Right atrium auricular region (tissue), 2 donors: ENCODE measurements around the gene PHLDA2. TPM values are rescaled to one million over a fixed set of nuclear protein-coding genes. Genes with fewer than 3 reads are reported as not detected.
"Not testable (repeated sequence)": the region's sequence is repeated elsewhere in the genome, so short reads cannot be mapped to it uniquely, and the experiment has no call there.

Source experiments
- DNase-seq: peaks from one replicate; pipeline ENCODE4 v3.0.0-alpha.2; 2019; ENCODE audit warnings: low spot score
- H3K27ac ChIP-seq, 2 donors: fragments of 200-600 bp; sonication (generic); 1 replicate in 1 of 2; 2 replicates in 1 of 2; pipeline ENCODE4 v1.5.1; 2016 to 2019
- H3K27me3 ChIP-seq, 2 donors: fragments of 200-600 bp; sonication (generic); one replicate each; pipeline versions ENCODE4 v1.5.1 to v1.6.0; 2017 to 2019
- H3K36me3 ChIP-seq: fragments of 200-600 bp; sonication (generic); one replicate; pipeline ENCODE4 v1.5.1; 2016
- H3K4me1 ChIP-seq, 2 donors: fragments of 200-600 bp; sonication (generic); one replicate each; pipeline versions ENCODE4 v1.5.1 to v1.6.0; 2017 to 2019
- H3K4me3 ChIP-seq, 2 donors: fragments of 200-600 bp; sonication (generic); 1 replicate in 1 of 2; 2 replicates in 1 of 2; pipeline ENCODE4 v1.5.1; 2017 to 2019; ENCODE audit warnings: mild to moderate bottlenecking in 1 of 2, moderate library complexity in 1 of 2
- H3K9me3 ChIP-seq, 2 donors: fragments of 200-600 bp; sonication (generic); one replicate each; pipeline ENCODE4 v1.5.1; 2019
- total RNA-seq, 2 donors: library from RNA; depleted of rRNA; stranded (reverse); fragments of >200 nt; gene quantifications; one replicate each; pipeline ENCODE4 v1.1.0, GENCODE V29; 2016
- TF ChIP-seq, protein P1 (sequence below), 2 donors: fragments of 200-600 bp; sonication (generic); IDR thresholded peaks; one replicate each; pipeline ENCODE4 v1.5.1; 2019; ENCODE audit warnings: antibody characterized with exemption in 2 of 2

Gene PHLDA2
- total RNA-seq, 2 donors from 2014 or later, result 1.8 to 2.6 TPM

DNA sequence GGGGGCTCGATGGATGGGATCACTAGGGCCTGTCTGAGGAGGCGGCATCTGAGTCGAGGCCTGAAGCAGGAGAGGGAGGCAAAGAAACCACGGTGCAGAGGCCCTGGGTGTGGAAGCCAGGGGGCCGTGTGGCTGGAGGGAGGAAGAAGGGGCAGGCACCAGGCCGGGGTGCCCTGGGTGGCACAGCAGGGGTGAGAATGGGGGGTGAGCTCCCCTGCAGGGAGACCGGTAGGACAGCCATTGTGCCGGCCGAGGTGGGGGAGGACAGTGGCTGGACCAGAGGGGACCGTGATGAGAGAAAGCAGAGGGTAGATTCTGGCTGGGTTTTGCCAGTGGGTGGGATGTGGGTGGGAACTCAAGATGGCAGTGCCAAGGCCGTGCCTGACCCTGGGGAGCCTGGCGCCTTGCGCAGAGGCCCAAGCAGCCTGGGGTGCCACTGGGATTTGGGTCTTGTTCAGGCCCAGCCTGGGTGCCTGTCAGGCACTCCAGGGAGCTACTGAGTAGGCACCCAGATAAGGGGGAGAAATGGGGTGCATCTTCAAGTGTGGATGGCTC is 18.7 kb downstream of the PHLDA2 start:
- Histone ChIP-seq H3K27ac (no peak overlapping the region), H3K4me1 (peaks cover 0 to 47% of the 10 kb centered on the region in 2 donors), H3K9me3 (no peaks in the 10 kb centered on the region), H3K27me3 (no peaks in the 10 kb centered on the region), H3K36me3 (no peaks in the 10 kb centered on the region), H3K4me3 (no peak overlapping the region)
- TF ChIP-seq, protein P1, sequence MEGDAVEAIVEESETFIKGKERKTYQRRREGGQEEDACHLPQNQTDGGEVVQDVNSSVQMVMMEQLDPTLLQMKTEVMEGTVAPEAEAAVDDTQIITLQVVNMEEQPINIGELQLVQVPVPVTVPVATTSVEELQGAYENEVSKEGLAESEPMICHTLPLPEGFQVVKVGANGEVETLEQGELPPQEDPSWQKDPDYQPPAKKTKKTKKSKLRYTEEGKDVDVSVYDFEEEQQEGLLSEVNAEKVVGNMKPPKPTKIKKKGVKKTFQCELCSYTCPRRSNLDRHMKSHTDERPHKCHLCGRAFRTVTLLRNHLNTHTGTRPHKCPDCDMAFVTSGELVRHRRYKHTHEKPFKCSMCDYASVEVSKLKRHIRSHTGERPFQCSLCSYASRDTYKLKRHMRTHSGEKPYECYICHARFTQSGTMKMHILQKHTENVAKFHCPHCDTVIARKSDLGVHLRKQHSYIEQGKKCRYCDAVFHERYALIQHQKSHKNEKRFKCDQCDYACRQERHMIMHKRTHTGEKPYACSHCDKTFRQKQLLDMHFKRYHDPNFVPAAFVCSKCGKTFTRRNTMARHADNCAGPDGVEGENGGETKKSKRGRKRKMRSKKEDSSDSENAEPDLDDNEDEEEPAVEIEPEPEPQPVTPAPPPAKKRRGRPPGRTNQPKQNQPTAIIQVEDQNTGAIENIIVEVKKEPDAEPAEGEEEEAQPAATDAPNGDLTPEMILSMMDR (IDR thresholded peaks at IDR 0.05), result no peak
- no peak for DNase-seq

DNA sequence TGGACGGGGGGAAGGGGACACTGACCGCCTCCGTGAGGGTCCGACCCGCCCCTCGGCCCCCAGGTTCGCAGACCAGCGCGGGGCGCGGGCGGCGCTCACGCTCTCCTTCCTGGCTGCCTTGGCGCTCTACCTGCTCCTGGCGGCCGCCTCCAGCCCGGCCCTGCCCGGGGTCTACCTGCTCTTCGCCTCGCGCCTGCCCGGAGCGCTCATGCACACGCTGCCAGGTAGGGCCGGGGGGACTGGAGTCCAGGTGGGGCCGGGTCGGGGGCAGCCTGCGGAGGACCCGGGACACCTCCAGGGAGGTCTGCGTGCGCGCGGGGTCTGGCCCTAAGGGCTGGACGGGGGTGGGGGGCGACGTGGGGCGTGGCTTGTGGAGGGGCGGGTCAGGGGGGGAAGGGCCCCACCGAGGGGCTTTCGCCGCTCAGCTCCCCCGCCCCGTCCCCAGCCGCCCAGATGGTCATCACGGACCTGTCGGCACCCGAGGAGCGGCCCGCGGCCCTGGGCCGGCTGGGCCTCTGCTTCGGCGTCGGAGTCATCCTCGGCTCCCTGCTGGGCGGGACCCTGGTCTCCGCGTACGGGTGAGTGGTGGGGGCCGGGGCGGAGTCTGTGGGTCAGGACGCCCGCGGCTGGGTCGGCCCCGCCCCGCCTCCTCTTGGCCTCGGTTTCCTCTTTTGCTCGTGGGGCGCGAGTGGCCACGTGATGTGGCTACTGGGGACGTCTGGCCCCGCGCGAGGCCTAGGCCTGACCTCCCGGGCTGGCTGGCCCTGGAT is 19.9 kb downstream of the PHLDA2 start:
- no peak for DNase-seq
- TF ChIP-seq, protein P1 (IDR thresholded peaks at IDR 0.05), result no peak
- no peak overlapping the region for H3K27ac ChIP-seq
- H3K9me3 ChIP-seq, result no peaks in the 10 kb centered on the region
- H3K4me1 ChIP-seq, result peaks cover 0 to 37% of the 10 kb centered on the region in 2 donors
- no peaks in the 10 kb centered on the region for H3K27me3 ChIP-seq
- H3K4me3 ChIP-seq, result no peak overlapping the region
- H3K36me3 ChIP-seq, result no peaks in the 10 kb centered on the region

DNA sequence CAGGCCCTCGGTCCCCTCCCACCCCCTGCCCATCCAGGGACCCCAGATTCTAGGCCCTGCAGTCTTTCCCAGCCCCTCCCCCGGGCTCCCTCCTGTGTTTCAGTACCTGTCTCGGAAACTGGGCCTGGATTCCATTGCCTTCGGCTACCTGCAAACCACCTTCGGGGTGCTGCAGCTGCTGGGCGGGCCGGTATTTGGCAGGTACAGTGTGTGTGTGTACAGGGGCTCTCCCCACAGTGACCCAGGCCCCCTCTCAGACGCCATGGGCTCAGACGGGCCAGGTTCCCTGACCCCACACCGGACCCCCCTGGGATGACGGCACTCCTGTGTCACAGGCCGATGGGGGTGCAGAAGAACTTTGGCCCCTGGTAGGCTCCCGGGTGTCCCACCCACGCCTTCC is 21.1 kb downstream of the PHLDA2 start:
- H3K27me3 ChIP-seq, result no peaks in the 10 kb centered on the region
- H3K4me3 ChIP-seq, result no peak overlapping the region
- no peak overlapping the region for H3K27ac ChIP-seq
- no peak for DNase-seq
- no peaks in the 10 kb centered on the region for H3K36me3 ChIP-seq
- TF ChIP-seq, protein P1 (IDR thresholded peaks at IDR 0.05), result no peak
- H3K9me3 ChIP-seq, result no peaks in the 10 kb centered on the region
- H3K4me1 ChIP-seq, result peaks cover 0 to 39% of the 10 kb centered on the region in 2 donors

DNA sequence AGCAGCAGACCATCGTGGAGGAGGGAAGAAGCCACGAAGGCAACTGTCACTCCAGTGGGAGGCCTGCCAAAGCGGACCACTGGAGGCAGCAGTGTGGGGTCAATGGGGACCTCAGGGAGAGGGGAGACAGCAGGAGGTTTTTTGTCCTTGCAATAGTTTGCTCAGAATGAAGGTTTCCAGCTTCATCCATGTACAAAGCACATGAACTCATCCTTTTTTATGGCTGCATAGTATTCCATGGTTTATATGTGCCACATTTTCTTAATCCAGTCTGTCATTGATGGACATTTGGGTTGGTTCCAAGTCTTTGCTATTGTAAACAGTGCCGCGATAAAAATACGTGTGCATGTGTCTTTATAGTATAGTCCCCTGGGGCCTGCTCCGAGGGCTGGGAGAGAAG is 23.9 kb downstream of the PHLDA2 start:
- not testable (repeated sequence) for DNase-seq, H3K4me3 ChIP-seq, H3K9me3 ChIP-seq, H3K27ac ChIP-seq, H3K27me3 ChIP-seq, H3K36me3 ChIP-seq
- peaks cover 0 to 44% of the 10 kb centered on the region in 2 donors for H3K4me1 ChIP-seq

DNA sequence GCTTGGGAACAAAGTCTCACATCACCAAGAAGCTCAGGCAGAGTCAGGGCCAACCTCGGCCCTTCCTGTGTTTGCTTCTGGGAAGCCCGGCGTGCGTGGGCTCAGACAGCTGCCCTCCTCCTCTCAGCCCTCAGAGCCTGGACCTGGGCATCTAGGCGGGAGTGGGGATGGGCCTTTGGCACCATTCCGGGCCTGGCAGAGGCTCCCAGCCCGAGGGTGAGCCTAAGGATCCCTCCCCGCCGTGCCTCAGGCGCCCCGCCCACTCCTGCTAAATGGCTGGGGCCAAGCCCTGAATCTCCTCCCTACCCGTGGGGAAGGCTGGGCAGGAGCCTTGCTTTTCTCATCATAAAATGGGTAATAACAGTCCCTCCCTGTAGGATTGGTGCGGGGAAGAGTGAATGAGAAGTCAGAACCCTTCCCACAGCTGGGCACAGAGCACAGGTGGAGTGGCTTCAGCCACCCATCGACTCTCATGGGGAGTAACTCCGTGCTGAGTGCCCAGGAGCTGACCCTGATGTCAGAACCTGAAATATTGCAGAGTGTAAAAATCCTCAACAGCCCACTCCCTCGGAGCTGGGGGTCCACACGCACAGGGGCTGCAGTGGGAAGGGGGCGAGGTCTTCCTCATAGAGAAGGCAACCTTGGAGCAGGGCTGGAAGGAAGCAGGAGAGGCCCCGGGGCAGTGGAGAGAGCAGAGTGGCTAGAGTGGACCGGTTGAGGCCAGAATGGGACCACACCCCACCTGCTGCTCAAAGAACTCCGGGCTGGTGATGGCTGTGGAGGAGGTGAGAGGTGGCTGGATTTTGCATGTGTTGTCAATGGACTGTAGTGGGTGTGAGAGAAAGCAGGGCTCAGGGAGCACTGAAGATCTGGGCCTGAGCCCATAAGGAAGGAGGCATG is 24.8 kb downstream of the PHLDA2 start:
- no peak for DNase-seq
- Histone ChIP-seq H3K27me3 (no peaks in the 10 kb centered on the region), H3K4me1 (peaks cover 0 to 40% of the 10 kb centered on the region in 2 donors), H3K36me3 (no peaks in the 10 kb centered on the region), H3K4me3 (no peak overlapping the region), H3K27ac (no peak overlapping the region), H3K9me3 (no peaks in the 10 kb centered on the region)
- TF ChIP-seq, protein P1 (IDR thresholded peaks at IDR 0.05), result no peak

DNA sequence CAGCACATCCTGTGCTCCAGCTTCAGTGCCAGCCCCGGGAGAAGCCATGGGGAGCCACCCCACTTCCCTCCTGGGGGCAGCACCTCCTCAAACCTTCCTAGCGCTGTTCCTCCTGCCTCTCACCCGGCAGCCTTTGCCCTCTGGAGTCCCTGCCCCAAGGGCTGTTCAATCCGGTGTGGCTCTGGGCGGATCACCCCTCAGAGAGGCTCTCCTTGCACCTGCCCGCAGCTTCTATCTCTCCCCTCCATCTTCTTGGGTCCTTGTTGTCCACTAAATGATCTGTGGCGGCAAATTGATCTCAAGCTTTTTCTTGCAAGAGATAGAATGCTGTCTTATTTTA is 25.6 kb downstream of the PHLDA2 start:
- Histone ChIP-seq H3K27me3 (no peaks in the 10 kb centered on the region), H3K4me3 (no peak overlapping the region), H3K9me3 (no peaks in the 10 kb centered on the region), H3K4me1 (peaks cover 0 to 37% of the 10 kb centered on the region in 2 donors), H3K27ac (no peak overlapping the region), H3K36me3 (no peaks in the 10 kb centered on the region)
- no peak for DNase-seq
- TF ChIP-seq, protein P1 (IDR thresholded peaks at IDR 0.05), result no peak
